Measurements from ENCODE around the gene MGMT. TPM values are rescaled to one million over a fixed set of nuclear protein-coding genes. Genes with fewer than 3 reads are reported as not detected.

MGMT gene
- total RNA-seq, 2 donors from 2014 or later: 18.7 to 22.4 TPM

DNA sequence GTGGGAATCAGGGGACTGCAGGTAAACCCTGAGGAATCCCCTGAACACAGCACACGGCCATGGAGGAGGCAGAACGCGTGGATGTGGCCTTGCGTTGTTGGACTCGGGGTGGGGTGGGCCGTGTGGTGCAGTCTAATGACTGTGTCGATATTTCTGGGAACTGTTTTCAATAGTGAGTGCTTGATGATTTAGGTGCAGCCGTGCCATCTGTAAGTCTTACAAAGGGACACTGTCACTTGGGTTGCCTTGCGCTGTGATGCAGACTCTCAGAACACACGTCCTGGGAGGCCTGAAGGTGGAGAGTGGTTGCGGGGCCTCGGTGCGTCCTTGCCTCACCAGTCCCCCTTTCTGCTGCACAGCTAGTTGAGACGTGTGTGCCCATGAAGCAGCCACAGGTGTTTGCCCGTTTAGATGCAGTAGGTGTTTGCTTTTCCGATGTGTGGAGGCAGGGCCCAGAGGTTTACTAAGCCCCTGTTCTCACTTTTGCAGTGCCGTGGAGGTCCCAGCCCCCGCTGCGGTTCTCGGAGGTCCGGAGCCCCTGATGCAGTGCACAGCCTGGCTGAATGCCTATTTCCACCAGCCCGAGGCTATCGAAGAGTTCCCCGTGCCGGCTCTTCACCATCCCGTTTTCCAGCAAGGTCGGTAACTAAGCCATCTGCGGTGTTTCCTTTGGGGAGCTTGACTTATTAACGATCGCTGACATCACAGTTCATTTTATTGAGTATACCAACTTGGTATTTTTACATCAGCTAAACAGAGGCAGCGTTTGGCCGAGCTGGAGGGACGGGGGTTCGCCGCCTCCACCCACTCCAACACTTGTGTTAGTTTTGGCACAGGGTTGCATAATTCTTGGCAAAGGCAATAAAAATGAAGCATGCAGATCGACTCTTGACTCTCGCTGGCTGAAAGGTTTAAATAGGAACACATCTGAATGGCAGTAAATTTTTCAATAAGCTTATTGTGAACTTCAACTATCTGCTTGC lies 240.7 kb downstream of the MGMT start:
- H3K4me3 Mint-ChIP-seq: no peak overlapping the region
- H3K4me1 Mint-ChIP-seq: peaks cover 4% of the 10 kb centered on the region
- H3K27me3 Mint-ChIP-seq: no peaks in the 10 kb centered on the region
- no peak overlapping the region for H3K27ac Mint-ChIP-seq
- no peak for ATAC-seq (replicated peaks)
- no peaks in the 10 kb centered on the region for H3K9me3 Mint-ChIP-seq
- H3K36me3 Mint-ChIP-seq (ENCODE audit: low read depth): peaks cover 39% of the 10 kb centered on the region

- ATAC-seq (replicated peaks): no peak
Observed at GRCh38 chr10:129709101-129709500, 242.1 kb downstream of the MGMT start.

GRCh38 chr10:129709627-129710509 lies 242.8 kb downstream of the MGMT start:
- Mint-ChIP-seq H3K27me3 (no peaks in the 10 kb centered on the region), H3K4me3 (no peak overlapping the region)

More at GRCh38 chr10:129709101-129709500, 242.1 kb downstream of the MGMT start:
- Mint-ChIP-seq H3K27ac (no peak overlapping the region), H3K9me3 (no peaks in the 10 kb centered on the region), H3K4me3 (no peak overlapping the region), H3K27me3 (no peaks in the 10 kb centered on the region), H3K36me3 (ENCODE audit: low read depth) (peaks cover 39% of the 10 kb centered on the region), H3K4me1 (no peaks in the 10 kb centered on the region)

DNA sequence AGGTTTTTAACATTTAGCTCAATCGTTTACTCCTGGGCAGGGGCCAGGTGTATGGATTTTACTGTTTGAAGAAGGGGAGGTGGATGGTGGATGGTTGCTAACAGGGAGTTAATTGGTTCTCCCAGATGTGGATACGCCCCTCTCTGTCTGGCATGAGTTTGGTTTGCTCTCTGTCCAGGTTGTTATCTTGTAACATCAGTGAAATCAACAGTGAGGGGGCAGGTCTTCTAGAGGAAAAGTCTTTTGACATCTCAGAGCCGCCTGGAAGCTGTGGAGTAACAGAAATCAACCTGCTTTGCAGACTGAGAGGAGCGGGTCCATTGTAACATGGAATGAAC lies 243.4 kb downstream of the MGMT start:
- no peak for ATAC-seq (replicated peaks)
- Mint-ChIP-seq H3K27ac (no peak overlapping the region), H3K27me3 (no peaks in the 10 kb centered on the region), H3K36me3 (ENCODE audit: low read depth) (peaks cover 39% of the 10 kb centered on the region), H3K9me3 (no peaks in the 10 kb centered on the region), H3K4me1 (no peaks in the 10 kb centered on the region), H3K4me3 (no peak overlapping the region)

More at GRCh38 chr10:129709627-129710509, 242.8 kb downstream of the MGMT start:
- no peaks in the 10 kb centered on the region for H3K9me3 Mint-ChIP-seq
- no peaks in the 10 kb centered on the region for H3K4me1 Mint-ChIP-seq
- peaks cover 39% of the 10 kb centered on the region for H3K36me3 Mint-ChIP-seq (ENCODE audit: low read depth)
- no peak overlapping the region for H3K27ac Mint-ChIP-seq
- no peak for ATAC-seq (replicated peaks)

- ATAC-seq (replicated peaks): no peak
- H3K4me1 Mint-ChIP-seq: no peaks in the 10 kb centered on the region
- H3K36me3 Mint-ChIP-seq (ENCODE audit: low read depth): peaks cover 39% of the 10 kb centered on the region
- no peak overlapping the region for H3K27ac Mint-ChIP-seq
- H3K27me3 Mint-ChIP-seq: no peaks in the 10 kb centered on the region
- H3K9me3 Mint-ChIP-seq: no peaks in the 10 kb centered on the region
- no peak overlapping the region for H3K4me3 Mint-ChIP-seq
Observed at GRCh38 chr10:129711291-129711690, 244.2 kb downstream of the MGMT start.

DNA sequence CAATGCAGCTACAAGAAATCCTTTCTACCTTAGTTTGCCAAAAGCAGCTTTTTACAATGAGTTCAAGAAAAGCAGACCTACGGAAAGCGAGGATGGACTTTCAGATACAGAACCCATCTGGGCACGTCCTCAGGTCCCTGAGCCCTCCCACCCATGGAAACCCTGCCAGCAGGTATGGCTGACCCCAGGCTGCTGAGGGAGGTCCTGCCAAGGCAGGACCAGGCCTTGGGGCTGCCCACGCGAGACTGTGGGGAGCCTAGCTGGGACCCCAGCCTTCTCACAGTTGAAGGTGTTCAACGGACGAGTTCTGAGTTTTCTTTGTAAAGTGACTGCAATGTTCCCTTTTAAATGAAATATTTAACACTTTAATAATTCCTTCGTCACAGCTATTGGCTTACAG lies 245.0 kb downstream of the MGMT start:
- H3K4me1 Mint-ChIP-seq: no peaks in the 10 kb centered on the region
- no peak overlapping the region for H3K27ac Mint-ChIP-seq
- ATAC-seq (replicated peaks): no peak
- H3K27me3 Mint-ChIP-seq: no peaks in the 10 kb centered on the region
- H3K9me3 Mint-ChIP-seq: no peaks in the 10 kb centered on the region
- no peak overlapping the region for H3K4me3 Mint-ChIP-seq
- H3K36me3 Mint-ChIP-seq (ENCODE audit: low read depth): peaks cover 37% of the 10 kb centered on the region

GRCh38 chr10:129713659-129714265 lies 246.7 kb downstream of the MGMT start:
- no peaks in the 10 kb centered on the region for H3K27me3 Mint-ChIP-seq
- no peak overlapping the region for H3K27ac Mint-ChIP-seq
- no peaks in the 10 kb centered on the region for H3K4me1 Mint-ChIP-seq
- no peak overlapping the region for H3K4me3 Mint-ChIP-seq
- peaks cover 21% of the 10 kb centered on the region for H3K36me3 Mint-ChIP-seq (ENCODE audit: low read depth)
- H3K9me3 Mint-ChIP-seq: no peaks in the 10 kb centered on the region
- no peak for ATAC-seq (replicated peaks)

DNA sequence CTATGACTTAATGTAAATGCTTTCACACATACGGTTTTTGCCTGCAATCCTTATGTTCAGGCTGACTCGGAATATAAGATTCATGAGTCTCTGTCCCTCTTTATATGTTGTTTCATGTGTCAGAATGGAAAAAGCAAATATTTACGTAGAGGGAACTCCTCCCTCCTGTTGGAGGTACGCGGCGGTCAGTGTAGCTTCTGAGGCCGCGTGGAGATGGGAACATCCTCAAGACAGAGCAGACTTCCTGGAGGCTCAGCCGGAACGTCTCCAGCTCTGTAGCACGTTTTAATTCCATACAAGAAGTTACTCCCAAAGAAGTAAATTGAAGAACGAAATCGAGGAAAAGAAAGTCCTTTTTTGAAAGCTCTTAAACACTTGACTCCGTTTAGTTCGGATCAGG lies 248.8 kb downstream of the MGMT start:
- Mint-ChIP-seq H3K4me1 (no peaks in the 10 kb centered on the region), H3K36me3 (ENCODE audit: low read depth) (peaks cover 17% of the 10 kb centered on the region), H3K4me3 (no peak overlapping the region), H3K27me3 (no peaks in the 10 kb centered on the region), H3K27ac (no peak overlapping the region), H3K9me3 (peaks cover 6% of the 10 kb centered on the region)
- no peak for ATAC-seq (replicated peaks)

DNA sequence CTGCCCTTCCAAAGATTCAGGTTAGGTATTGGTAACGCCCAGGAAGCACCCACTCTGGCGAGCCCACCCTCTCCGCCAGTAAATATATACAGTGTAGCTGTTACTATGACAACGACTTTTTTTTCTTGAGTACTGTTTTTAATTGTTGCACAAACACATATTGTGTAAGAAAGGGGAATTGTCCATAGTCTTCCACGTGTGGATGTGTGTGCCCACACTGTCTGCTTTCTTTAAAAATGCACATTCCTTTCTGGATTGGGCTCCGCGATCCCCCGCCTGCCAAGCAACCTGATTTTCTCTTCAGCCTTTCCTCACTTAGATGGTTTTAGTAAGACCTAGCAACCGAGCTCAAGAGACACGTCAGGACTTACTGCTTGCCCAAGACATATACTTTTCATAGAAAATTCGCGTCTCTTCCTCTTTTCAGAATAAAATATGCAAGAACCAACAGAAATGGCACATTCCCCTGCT lies 249.2 kb downstream of the MGMT start:
- H3K27ac Mint-ChIP-seq: no peak overlapping the region
- ATAC-seq (replicated peaks): no peak
- H3K9me3 Mint-ChIP-seq: peaks cover 10% of the 10 kb centered on the region
- H3K4me3 Mint-ChIP-seq: no peak overlapping the region
- H3K4me1 Mint-ChIP-seq: no peaks in the 10 kb centered on the region
- H3K27me3 Mint-ChIP-seq: no peaks in the 10 kb centered on the region
- peaks cover 17% of the 10 kb centered on the region for H3K36me3 Mint-ChIP-seq (ENCODE audit: low read depth)

- Mint-ChIP-seq H3K27me3 (no peaks in the 10 kb centered on the region), H3K4me1 (no peaks in the 10 kb centered on the region), H3K9me3 (peaks cover 10% of the 10 kb centered on the region), H3K4me3 (no peak overlapping the region), H3K36me3 (ENCODE audit: low read depth) (peaks cover 12% of the 10 kb centered on the region), H3K27ac (no peak overlapping the region)
- no peak for ATAC-seq (replicated peaks)
Observed at GRCh38 chr10:129716881-129717280, 249.8 kb downstream of the MGMT start.

GRCh38 chr10:129717816-129718547 lies 250.9 kb downstream of the MGMT start:
- no peaks in the 10 kb centered on the region for H3K4me1 Mint-ChIP-seq
- H3K4me3 Mint-ChIP-seq: no peak overlapping the region
- H3K9me3 Mint-ChIP-seq: peaks cover 10% of the 10 kb centered on the region
- peaks cover 10% of the 10 kb centered on the region for H3K36me3 Mint-ChIP-seq (ENCODE audit: low read depth)
- ATAC-seq (replicated peaks): no peak
- H3K27ac Mint-ChIP-seq: no peak overlapping the region
- no peaks in the 10 kb centered on the region for H3K27me3 Mint-ChIP-seq

DNA sequence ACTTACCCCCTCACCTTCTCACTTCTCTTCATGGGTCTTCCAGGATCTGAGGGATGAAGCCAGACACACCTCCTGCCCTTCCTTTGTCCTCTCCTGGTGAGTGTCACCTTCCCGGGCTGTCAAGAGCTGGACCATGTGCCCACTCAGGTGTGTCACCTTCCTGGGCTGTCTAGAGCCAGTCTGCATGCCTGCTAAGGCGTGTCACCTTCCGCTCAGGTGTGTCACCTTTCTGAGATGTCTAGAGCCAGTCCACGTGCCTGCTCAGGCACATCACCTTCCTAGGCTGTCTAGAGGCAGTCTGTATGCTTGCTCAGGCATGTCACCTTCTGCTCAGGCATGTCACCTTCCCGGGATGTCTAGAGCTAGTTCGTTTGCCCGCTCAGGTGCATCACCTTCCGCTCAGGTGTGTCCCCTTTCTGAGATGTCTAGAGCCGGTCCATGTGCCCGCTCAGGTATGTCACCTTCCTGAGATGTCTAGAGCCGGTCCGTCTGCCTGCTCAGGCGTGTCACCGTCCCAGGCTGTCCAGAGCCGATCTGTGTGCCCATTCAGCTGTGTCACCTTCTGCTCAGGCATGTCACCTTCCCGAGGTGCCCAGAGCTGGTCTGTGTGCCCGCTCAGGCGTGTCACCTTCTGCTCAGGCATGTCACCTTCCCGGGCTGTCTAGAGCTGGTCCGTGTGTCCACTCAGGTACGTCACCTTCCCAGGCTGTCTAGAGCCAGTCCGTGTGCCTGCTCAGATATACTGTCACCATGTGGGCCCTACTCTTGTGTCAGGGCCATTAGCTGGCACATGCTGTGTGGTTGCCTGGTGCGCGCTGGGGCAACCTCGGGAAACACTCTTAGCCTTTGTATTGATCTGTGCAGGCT lies 251.7 kb downstream of the MGMT start:
- Mint-ChIP-seq H3K9me3 (peaks cover 10% of the 10 kb centered on the region), H3K27me3 (no peaks in the 10 kb centered on the region), H3K4me1 (no peaks in the 10 kb centered on the region), H3K27ac (no peak overlapping the region), H3K4me3 (no peak overlapping the region), H3K36me3 (ENCODE audit: low read depth) (peaks cover 10% of the 10 kb centered on the region)
- no peak for ATAC-seq (replicated peaks)

DNA sequence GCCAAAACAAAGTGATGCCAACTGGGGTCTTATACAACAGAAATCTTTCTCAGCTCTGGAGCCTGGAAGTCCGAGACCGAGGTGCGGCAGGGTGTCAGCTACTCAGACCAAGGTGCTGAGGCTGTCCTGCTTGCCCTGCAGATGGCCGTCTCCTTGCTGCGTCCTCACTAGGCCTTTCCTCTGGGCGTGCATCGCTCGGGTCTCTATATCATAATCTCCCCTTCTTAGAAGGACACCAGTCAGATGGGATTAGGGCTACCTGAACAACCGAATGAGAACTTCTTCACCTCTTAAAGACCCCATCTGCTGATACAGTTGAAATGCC lies 252.3 kb downstream of the MGMT start:
- no peak overlapping the region for H3K27ac Mint-ChIP-seq
- H3K27me3 Mint-ChIP-seq: no peaks in the 10 kb centered on the region
- no peaks in the 10 kb centered on the region for H3K4me1 Mint-ChIP-seq
- H3K9me3 Mint-ChIP-seq: peaks cover 10% of the 10 kb centered on the region
- ATAC-seq (replicated peaks): no peak
- H3K4me3 Mint-ChIP-seq: no peak overlapping the region
- peaks cover 10% of the 10 kb centered on the region for H3K36me3 Mint-ChIP-seq (ENCODE audit: low read depth)
